ENCODE results near the gene KCNH5. TPM values are rescaled to one million over a fixed set of nuclear protein-coding genes. Genes with fewer than 3 reads are reported as not detected.

Gene KCNH5
- total and polyA plus RNA-seq, 2 of the 13 experiments (the other 11 are each of a cell fraction or from before 2014, with no cell fraction given): not detected

- Histone ChIP-seq H3K27me3 (ENCODE audit: control insufficient read depth in 1 of 2, insufficient read depth in 2 of 2, low read length in 2 of 2) (no peaks in the 10 kb centered on the region), H3K79me2 (ENCODE audit: insufficient read depth, low read length) (no peaks in the 10 kb centered on the region), H3K4me1 (ENCODE audit: insufficient read depth, low read length) (peaks cover 5% of the 10 kb centered on the region; the same call in 1 of the 2 replicates), H3K9me3 (ENCODE audit: low read length) (no peaks in the 10 kb centered on the region), H3K4me3 (replicated peaks in 1 of 3; ENCODE audit: insufficient read depth in 1 of 3, low read depth in 2 of 3, low read length in 3 of 3) (no peak overlapping the region), H3K9ac (ENCODE audit: insufficient read depth, low read depth, low read length) (no peak overlapping the region), H3K4me2 (ENCODE audit: low read depth, low read length) (no peak overlapping the region), H2AFZ (ENCODE audit: low read length) (no peak overlapping the region), H4K20me1 (ENCODE audit: insufficient read depth, low read length) (no peaks in the 10 kb centered on the region), H3K27ac (ENCODE audit: extremely low read length, insufficient read depth, low read length) (no peak overlapping the region), H3K36me3 (replicated peaks in 1 of 2; ENCODE audit: control insufficient read depth in 1 of 2, insufficient read depth in 2 of 2, low read length in 2 of 2) (no peaks in the 10 kb centered on the region)
- no peak for FAIRE-seq
- no peak for DNase-seq (ENCODE audit: low spot score)
- in situ Hi-C loops (cut with HindIII; ENCODE audit: extremely low pct_ligation_motif_present, low pct_unique_long_range_greater_than_20kb): no loop called here
- ChIA-PET CTCF (ENCODE audit: low intra/inter-chr PET ratio, low total read pairs) (no interaction called here), POLR2A (no interaction called here)
- BruUV-seq (replicated peaks): no TSS peak
- intact Hi-C loops (cut with micrococcal nuclease; ENCODE audit: unreplicated experiment): no loop called here
- no peak for ATAC-seq
- TF ChIP-seq ZNF337 (CRISPR knock-in tag; IDR thresholded peaks at IDR 0.05; ENCODE audit: borderline replicate concordance, low read depth) (no peak), ZMYM2 (CRISPR knock-in tag; IDR thresholded peaks at IDR 0.05) (no peak), POLR2A (IDR thresholded peaks at IDR 0.05; ENCODE audit: insufficient read depth in 1 of 2, low read depth in 2 of 2, low read length in 2 of 2) (no peak), SMAD1 (CRISPR knock-in tag; IDR thresholded peaks at IDR 0.05; ENCODE audit: borderline replicate concordance, low read depth) (no peak)
Measured at GRCh38 chr14:62710811-62711210, 334.4 kb downstream of the KCNH5 start.

DNA sequence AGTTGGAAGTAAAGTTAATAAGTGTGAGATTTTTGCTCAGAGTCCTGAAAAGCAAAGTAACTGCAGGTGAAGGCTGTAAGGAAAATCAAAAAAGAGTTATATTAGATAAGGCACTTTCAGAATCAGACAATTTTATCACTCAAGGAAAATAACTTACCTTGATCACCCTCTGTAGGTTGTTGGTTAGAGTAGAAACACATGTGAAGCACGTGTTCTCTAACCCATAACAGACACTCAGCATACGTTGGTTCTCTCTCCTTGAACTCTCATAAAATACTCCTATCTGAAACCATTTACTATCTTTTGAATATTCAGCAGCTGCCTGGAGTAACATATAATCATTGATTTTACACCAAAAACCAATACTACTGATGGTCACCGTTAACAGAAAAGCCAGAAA lies 335.5 kb downstream of the KCNH5 start:
- no peak for TF ChIP-seq ZNF484 (CRISPR knock-in tag; IDR thresholded peaks at IDR 0.05; ENCODE audit: borderline replicate concordance, low read depth)
- TF ChIP-seq, protein P1, sequence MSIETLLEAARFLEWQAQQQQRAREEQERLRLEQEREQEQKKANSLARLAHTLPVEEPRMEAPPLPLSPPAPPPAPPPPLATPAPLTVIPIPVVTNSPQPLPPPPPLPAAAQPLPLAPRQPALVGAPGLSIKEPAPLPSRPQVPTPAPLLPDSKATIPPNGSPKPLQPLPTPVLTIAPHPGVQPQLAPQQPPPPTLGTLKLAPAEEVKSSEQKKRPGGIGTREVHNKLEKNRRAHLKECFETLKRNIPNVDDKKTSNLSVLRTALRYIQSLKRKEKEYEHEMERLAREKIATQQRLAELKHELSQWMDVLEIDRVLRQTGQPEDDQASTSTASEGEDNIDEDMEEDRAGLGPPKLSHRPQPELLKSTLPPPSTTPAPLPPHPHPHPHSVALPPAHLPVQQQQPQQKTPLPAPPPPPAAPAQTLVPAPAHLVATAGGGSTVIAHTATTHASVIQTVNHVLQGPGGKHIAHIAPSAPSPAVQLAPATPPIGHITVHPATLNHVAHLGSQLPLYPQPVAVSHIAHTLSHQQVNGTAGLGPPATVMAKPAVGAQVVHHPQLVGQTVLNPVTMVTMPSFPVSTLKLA (IDR thresholded peaks at IDR 0.05): peak; percentile 80
- TF ChIP-seq EP300 (IDR thresholded peaks at IDR 0.05; ENCODE audit: low read depth in 2 of 2, low read length in 2 of 2): no peak
- TF ChIP-seq EP300 (CRISPR knock-in tag; IDR thresholded peaks at IDR 0.05; ENCODE audit: borderline replicate concordance): no peak
- no peak for TF ChIP-seq MBD4 (IDR thresholded peaks at IDR 0.05; ENCODE audit: borderline replicate concordance, low read length)
- TF ChIP-seq ARNT (IDR thresholded peaks at IDR 0.05): no peak
- Histone ChIP-seq H3K9me3 (ENCODE audit: low read length) (no peaks in the 10 kb centered on the region), H3K4me2 (ENCODE audit: low read depth, low read length) (no peak overlapping the region), H3K4me1 (ENCODE audit: insufficient read depth, low read length) (peaks cover 5% of the 10 kb centered on the region; the same call in 1 of the 2 replicates), H3K36me3 (replicated peaks in 1 of 2; ENCODE audit: control insufficient read depth in 1 of 2, insufficient read depth in 2 of 2, low read length in 2 of 2) (no peaks in the 10 kb centered on the region), H3K4me3 (replicated peaks in 1 of 3; ENCODE audit: insufficient read depth in 1 of 3, low read depth in 2 of 3, low read length in 3 of 3) (no peak overlapping the region), H3K27ac (ENCODE audit: extremely low read length, insufficient read depth, low read length) (no peak overlapping the region), H3K27me3 (ENCODE audit: control insufficient read depth in 1 of 2, insufficient read depth in 2 of 2, low read length in 2 of 2) (no peaks in the 10 kb centered on the region), H3K9ac (ENCODE audit: insufficient read depth, low read depth, low read length) (no peak overlapping the region), H2AFZ (ENCODE audit: low read length) (no peak overlapping the region), H4K20me1 (ENCODE audit: insufficient read depth, low read length) (no peaks in the 10 kb centered on the region), H3K79me2 (ENCODE audit: insufficient read depth, low read length) (no peaks in the 10 kb centered on the region)
- in situ Hi-C loops (cut with HindIII; ENCODE audit: extremely low pct_ligation_motif_present, low pct_unique_long_range_greater_than_20kb): no loop called here
- 2% methylated on average over 3 of the region's 3 CpGs for WGBS (ENCODE audit: low lambda C conversion rate)
- intact Hi-C loops (cut with micrococcal nuclease; ENCODE audit: unreplicated experiment): no loop called here
- DNase-seq (ENCODE audit: low spot score) (no peak), ATAC-seq (no peak), FAIRE-seq (no peak)
- ChIA-PET POLR2A (no interaction called here), CTCF (ENCODE audit: low intra/inter-chr PET ratio, low total read pairs) (no interaction called here)
- BruUV-seq (replicated peaks): no TSS peak
